ENCODE data around the gene CD6. TPM values are rescaled to one million over a fixed set of nuclear protein-coding genes. Genes with fewer than 3 reads are reported as not detected.

The CD6 gene
- total and polyA plus RNA-seq, 2 of the 8 experiments (the other 6 are each of a cell fraction or from before 2014, with no cell fraction given) = 0.03 TPM; not detected in 1

- TF ChIP-seq EZH2 (IDR thresholded peaks at IDR 0.05; ENCODE audit: low read depth, low read length, severe bottlenecking) (no peak), CHD2 (IDR thresholded peaks at IDR 0.05; ENCODE audit: low read length) (no peak), TCF12 (IDR thresholded peaks at IDR 0.05; ENCODE audit: low read depth, low read length) (no peak), POLR2AphosphoS5 (IDR thresholded peaks at IDR 0.05; ENCODE audit: low read depth, low read length) (no peak), POU5F1 (IDR thresholded peaks at IDR 0.05; ENCODE audit: low read depth, low read length) (no peak), MAFK (IDR thresholded peaks at IDR 0.05; ENCODE audit: low read depth, low read length) (no peak)
Measured at GRCh38 chr11:61066645-61067044, 95.2 kb downstream of the CD6 start (continued).

Measured in H1 (cell line).